ENCODE measurements around the gene TBC1D9B. TPM values are rescaled to one million over a fixed set of nuclear protein-coding genes. Genes with fewer than 3 reads are reported as not detected.

Gene TBC1D9B
- total RNA-seq, 1 donor from 2014 or later = 65.8 TPM

DNA sequence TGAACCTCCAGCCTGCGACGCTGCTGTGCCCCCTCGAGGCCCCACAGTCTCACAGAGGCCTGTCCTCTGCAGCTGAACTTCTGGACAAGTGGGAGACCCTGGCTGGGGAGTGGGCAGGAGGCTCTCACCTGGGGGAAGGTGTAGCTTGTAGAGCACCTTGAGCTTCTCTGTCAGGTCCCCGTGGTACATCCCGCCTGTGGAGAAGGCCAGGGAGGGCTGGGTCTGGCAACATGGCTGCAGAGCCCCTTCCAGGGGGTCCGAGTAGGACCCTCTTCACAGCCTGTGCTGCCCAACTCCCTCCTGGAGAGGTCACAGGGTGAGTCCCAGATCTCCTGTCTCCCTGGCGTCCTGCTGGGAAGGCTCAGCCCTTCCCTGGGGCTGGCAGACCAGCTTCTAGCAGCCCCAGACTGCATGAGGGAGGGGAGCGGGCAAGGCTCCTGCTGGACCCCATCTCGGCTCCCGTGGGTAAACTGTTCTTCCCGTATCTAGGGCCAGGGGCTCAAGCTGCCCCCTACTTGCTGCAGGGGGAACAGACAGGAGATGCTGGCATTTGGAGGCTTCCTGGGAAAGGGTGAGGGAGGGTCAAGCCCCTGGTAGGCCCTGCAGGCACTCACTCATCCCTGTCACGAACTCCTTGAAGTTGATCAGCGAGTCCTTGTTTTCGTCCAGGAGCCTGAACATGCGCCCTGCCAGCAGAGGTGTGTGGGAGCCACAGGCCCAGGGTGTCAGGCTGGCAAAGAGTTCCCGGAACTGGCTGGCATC, 37.9 kb downstream of the TBC1D9B start:
- DNase-seq = no peak

GRCh38 chr5:179869101-179869500, 38.6 kb downstream of the TBC1D9B start:
- no peak for DNase-seq

DNA sequence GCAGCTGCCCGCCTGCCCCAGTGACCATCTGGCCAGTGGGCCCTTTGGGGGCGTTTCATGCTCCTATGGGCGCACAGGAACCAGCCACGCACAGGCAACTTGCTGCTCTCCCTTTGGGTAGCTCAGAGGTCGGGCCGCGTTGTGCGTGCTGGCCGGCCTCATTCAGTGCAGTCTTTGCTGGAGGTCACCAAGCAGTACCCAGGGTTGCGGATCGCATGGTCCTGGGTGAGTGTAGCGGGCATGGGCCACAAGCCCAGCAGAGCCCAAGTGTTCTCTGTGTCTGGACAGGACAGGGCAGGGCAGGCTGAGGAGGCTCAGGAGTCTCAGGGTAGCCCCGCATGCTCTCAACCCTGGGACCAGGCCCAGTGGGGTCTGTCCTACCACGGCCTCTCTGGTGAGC, 39.2 kb downstream of the TBC1D9B start:
- DNase-seq = no peak

- no peak for DNase-seq
Measured at GRCh38 chr5:179867476-179867875, 40.2 kb downstream of the TBC1D9B start.

DNA sequence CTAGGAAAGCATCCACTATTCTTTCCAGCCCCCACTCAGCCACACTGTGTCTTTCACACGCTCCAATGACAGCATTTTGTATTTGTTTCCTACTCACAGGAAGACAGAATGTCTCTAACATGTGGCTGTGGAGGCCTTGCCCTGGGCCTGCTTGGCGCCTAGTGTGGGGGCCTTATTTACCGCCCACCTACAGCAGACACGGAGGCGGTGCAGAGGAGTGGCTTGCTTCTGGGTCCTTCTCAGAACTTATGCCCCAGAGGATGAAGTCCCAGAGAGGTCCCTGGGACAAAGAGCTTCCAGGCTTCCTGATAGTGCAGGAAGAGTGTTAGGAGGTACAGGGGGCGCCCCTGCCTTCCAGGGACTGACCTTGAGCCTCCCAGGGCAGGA, 40.6 kb downstream of the TBC1D9B start:
- DNase-seq = no peak

DNA sequence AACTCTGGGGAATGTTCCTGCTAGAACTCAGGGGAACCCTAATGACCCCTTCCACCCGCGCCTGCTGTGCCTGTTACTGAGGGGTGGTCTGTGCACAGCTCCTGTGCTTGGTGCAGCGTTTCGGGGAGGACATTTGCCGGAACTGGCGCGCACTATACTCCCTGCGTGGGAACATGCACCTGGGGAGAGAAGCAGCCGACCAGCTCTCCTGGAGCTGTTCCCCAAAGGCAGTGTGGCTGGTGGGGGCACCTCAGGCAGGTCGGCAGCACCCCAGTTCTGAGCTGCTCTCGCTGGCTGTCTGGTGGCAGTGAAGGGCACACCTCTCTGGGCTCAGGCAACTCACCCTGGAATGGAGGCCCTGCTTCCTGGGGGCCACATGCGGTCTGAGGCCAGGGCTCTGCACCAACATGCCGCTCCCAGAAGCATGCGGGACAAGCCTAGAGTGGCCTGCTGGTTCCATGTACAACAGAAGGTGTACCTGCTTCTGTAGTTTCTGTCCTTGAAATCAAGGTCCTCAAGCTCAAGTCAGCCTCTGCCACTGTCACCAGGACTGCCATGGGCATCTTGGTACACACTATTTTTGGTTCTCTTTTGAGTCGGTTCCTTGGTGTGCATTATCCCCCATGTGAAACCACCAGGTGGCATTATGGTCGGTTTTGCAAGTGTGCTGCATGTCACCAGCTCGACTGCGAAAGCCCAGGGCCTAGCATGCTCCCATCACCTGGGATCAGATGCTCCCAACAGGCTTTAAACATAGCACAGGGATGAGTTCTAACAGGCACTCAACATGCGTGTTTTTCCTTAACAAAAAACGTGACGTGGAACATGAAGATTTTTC, 41.2 kb downstream of the TBC1D9B start:
- DNase-seq = no peak

- DNase-seq = no peak
Measured at GRCh38 chr5:179865491-179866240, 42.0 kb downstream of the TBC1D9B start.

GRCh38 chr5:179864686-179865085, 43.0 kb downstream of the TBC1D9B start:
- DNase-seq = no peak

DNA sequence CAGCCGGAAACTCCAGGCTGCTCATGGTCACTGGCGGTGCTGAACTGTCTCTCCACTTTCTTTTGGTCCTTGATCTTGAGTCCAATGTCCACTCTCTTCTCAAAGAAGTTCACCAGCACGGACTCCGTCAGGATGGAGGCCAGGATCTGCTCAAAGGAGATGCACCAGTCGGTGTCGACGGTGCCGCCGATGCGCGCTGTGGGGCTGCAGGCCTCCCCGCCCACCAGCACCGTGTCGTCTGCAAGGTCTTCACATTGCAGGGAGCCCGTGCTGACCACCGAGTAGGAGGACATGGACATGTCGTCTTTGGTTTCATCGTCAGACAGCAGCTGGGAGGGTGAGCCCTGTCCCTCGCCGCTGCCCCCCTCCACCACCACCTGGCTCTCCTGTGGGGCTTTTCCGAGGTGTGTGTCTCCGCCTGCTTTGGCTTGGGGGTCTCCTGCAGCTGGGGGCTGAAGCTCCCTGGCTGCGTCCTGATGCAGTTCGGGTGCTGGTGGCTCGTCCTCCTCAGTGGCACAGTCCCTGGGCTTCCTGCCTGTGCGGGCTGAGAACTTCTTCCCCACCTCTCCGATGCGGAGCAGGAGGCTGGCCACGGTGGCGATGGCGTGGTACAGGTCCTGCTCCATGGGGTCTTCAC, 44.1 kb downstream of the TBC1D9B start:
- no peak for DNase-seq

- no peak for DNase-seq
Measured at GRCh38 chr5:179862891-179863290, 44.8 kb downstream of the TBC1D9B start.

DNA sequence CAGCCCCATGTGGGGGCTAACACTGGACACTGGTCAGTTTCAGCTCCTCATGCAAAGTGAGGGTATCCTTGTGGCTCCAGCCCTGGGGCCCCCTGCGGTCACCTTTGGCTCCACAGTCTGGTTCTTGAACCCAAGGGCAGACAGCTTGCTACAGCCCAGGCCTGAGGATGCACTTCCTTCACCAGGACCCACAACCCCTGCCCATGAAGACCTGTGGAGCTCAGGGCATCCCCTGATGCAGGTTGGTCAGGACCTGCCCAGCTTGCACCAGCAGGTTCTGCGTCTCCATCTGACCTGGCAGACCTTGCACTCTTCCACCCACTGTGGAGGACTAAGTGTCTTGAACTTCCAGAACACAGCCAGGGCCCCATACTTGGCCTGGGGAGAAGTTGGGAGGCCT, 45.4 kb downstream of the TBC1D9B start:
- DNase-seq = no peak

DNA sequence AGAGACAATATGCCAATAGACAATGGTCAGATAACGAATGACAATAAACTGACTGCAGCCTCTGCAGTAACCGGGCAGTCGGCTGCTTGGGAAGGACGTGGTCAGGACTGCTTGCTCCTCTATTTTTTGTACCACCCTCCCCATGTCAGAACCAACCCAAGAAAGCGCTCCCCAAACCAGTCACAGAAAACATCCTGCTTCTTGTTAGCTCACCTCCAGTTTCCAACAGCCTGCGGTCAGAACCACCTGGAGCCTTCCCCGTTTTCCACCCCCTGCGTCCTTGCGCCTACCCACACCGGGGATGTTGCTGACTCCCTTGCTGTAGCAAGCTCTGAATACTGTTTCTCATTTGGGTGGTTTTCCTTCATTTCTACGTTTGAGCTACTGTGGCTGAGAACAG, 47.4 kb downstream of the TBC1D9B start:
- DNase-seq = no peak

- DNase-seq = peak; percentile 98
Measured at GRCh38 chr5:179858586-179859427, 48.9 kb downstream of the TBC1D9B start, which contains the start of gene MRNIP. MRNIP (minus strand) TSS chr5:179858817; CDS start chr5:179858796, 21 bp downstream.

DNA sequence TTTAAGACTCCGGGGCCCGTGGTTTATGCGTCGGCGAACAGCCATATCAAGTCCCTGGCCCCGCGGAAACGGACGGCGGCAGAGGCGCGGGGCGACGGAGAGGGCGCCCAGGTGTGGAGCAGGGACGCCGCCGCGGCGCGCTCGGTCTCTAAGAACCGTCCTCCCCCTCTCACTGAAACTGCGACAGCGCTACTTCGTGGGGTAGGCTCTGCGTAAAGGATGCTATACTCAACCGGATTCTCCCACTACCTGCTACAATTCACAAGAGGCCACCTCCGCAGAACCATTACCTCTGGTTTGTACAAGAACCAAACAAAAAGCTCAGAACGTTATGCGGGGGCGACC, 49.5 kb downstream of the TBC1D9B start:
- no peak for DNase-seq

DNA sequence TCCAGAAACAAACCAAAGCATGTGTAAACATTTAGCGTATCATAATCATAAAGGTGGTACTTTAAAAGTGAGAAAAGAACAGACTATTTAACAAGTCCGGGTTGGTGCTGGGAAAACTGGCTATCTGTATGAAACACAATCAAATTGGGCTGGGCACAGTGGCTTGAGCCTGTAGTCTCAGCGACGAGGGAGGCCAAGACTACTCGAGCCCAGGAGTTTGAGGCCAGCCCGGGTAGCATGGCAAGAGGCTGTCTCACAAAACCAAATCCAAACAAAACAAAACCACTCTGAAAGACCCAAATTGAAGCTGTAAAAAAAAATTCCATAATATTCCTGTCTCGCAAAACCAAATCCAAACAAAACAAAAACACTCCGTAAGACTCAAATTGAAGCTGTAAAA, 53.3 kb downstream of the TBC1D9B start:
- no peak for DNase-seq

DNA sequence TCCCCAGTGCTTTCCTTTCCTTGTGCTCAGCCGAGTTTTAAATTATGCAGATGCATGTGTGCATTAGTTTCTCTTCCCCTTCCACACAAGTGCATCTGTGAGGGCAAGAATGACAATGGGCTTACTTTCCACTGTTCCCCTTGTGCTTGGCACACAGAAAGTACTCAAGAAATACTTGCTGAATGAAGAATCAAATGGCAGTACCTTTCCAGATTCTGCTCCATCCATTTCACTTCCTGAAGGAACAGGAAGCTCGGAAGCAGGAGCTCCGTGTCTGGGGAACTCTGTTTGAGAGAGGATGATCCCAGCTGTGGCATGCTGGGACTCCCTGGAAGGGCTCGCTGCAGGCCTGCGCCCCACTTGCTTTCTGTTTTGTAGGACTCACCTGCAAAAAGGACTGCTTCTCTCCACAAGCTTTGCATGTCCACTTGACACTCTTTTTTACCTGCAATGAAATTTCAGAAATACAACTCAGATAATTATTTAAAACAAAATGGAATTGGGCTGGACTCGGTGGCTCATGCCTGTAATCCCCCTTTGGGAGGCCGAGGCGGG, 54.6 kb downstream of the TBC1D9B start:
- DNase-seq = no peak

DNA sequence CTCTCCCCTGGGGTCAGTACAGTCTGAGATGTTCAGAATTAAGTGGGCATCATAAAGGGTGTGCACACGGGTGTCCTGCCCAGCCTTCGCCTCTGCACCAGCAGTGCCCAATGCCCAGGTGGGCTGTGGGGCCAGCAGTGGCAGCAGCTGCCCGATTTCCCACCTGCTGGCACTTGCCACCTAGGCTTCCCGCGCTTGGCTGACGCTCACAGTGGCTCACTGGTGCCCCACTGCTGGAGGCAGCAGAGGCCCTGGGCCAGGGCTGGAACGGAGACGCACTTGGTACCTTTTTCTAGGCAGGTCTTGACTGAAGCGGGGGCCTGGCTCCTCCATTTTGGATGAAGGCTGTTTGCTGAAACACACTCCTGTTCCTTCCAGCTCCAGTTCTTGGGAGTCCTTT, 66.1 kb downstream of the TBC1D9B start:
- DNase-seq = no peak

- no peak for DNase-seq
Measured at GRCh38 chr5:179840766-179841165, 66.9 kb downstream of the TBC1D9B start.

- DNase-seq = no peak
Measured at GRCh38 chr5:179840321-179840720, 67.4 kb downstream of the TBC1D9B start.

- DNase-seq = no peak
Measured at GRCh38 chr5:179839328-179840256, 68.1 kb downstream of the TBC1D9B start.

Data from tongue (tissue), 2 donors.